ENCODE measurements around the gene BRSK2.

The BRSK2 gene

GRCh38 chr11:1454576-1454975, 64.8 kb downstream of the BRSK2 start:
- FAIRE-seq = no peak

DNA sequence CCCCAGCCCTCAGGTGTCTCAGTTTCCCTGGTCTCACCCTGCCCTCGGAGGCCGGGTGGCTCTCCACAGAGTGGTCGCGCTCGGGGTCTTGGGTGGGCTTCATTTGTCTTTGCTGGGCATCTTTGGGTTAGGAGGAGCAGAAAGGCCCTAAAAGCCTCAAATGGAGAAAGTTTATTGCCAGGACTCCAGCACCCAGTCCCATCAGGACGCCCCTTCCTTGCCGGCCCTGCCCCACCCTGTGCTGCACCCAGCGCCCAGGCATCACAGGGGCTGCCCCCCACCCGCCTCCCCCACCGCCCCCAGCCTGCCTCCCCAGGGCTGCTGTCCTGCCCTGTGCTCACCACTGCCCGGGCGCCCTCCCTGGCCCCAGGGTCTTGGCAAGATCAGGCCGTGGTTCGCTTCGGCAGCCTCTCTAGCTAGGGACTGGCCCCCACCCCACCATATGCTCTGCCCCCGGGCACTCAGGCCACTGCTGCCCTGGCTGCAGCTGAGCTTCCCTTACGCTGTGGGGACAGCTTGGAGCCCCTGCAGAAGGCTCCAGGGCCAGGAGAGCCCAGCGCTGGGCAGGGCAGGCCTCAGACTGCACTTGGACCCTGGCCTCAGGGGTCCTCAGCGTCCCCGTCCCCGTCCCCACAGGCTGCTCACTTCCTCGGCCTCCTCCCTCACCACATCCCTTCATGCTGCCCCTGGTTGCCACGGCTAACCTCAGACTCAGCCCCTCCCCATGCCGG, 65.5 kb downstream of the BRSK2 start:
- no peak for FAIRE-seq

GRCh38 chr11:1455763-1456060, 66.0 kb downstream of the BRSK2 start:
- FAIRE-seq = no peak

DNA sequence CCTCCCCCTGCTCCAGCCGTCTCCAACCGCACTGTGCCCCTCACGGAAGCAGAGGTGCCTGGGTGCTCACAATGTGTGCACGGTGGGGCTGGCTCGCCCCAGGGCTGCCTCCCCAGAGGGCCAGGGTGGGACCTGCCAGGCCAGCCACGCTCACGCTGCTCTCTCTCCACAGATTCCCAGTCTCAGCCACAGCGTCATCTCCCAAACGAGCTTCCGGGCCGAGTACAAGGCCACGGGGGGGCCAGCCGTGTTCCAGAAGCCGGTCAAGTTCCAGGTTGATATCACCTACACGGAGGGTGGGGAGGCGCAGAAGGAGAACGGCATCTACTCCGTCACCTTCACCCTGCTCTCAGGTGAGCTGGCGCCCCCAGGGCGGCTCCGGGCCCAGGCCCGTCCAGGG, 66.4 kb downstream of the BRSK2 start:
- FAIRE-seq = no peak

- FAIRE-seq = no peak
Observed at GRCh38 chr11:1456596-1457325, 67.0 kb downstream of the BRSK2 start.

DNA sequence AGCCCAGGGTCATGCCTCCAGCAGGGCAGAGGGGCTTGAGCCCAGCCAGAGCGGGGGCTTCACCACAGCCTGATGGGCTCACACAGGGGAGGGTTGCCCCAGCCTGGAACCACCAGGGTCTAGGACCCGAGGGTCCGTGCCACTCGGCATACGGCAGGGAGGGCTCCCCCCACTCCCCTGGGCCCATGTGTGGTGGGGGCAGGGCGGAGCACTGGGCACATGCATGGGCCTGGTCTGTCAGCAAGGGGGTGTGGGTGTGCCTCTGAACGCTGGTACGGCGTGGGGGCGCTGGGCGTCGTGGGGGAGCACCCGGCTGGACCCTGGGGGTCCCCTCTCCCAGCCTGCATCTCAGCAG, 67.6 kb downstream of the BRSK2 start:
- FAIRE-seq = no peak

DNA sequence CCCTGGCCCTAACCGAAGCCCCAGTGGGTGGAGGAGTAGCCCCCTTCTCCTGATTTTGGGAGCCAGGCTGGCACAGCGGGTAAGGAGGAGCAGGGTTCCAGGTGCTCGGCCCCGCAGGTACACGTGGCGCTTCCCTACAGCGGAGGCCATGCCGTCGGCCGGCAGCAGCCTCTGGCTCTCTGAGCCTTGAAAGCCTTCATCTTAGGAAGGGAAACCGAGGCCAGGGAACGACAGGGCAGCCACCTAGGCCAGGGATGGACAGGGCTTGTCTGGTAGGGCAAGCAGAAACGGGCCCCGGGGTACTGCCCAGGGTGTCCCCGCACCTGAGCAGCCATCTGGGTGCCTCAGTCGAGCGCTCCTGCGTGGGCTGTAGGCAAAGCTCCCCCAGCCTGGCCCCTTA, 68.1 kb downstream of the BRSK2 start:
- FAIRE-seq = no peak

GRCh38 chr11:1458340-1459218, 68.8 kb downstream of the BRSK2 start:
- FAIRE-seq = no peak

- FAIRE-seq = no peak
Observed at GRCh38 chr11:1459219-1459575, 69.5 kb downstream of the BRSK2 start.

- no peak for FAIRE-seq
Observed at GRCh38 chr11:1459764-1460395, 70.1 kb downstream of the BRSK2 start.

DNA sequence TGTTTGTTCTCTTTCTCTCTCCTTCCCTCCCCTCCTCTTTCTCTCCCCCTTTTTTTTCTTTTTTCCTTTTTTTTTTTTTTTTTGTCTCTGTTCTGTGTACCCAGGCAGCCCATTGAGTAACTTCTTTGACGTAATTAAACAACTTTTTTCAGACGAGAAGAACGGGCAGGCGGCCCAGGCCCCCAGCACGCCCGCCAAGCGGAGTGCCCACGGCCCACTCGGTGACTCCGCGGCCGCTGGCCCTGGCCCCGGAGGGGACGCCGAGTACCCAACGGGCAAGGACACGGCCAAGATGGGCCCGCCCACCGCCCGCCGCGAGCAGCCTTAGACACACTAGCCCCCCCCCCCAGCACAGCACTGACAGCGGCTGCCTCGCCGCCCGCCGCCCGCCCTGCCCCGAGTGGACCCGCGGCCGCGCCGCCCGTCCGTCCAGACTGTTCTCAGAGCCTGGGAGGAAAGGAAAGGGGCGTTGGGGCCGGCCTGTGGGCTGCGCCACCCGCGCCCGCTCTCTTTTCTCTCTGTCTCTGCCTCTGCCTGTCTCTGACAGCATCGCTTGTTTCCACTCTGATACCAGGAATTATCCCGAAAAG, 70.8 kb downstream of the BRSK2 start:
- FAIRE-seq = no peak

DNA sequence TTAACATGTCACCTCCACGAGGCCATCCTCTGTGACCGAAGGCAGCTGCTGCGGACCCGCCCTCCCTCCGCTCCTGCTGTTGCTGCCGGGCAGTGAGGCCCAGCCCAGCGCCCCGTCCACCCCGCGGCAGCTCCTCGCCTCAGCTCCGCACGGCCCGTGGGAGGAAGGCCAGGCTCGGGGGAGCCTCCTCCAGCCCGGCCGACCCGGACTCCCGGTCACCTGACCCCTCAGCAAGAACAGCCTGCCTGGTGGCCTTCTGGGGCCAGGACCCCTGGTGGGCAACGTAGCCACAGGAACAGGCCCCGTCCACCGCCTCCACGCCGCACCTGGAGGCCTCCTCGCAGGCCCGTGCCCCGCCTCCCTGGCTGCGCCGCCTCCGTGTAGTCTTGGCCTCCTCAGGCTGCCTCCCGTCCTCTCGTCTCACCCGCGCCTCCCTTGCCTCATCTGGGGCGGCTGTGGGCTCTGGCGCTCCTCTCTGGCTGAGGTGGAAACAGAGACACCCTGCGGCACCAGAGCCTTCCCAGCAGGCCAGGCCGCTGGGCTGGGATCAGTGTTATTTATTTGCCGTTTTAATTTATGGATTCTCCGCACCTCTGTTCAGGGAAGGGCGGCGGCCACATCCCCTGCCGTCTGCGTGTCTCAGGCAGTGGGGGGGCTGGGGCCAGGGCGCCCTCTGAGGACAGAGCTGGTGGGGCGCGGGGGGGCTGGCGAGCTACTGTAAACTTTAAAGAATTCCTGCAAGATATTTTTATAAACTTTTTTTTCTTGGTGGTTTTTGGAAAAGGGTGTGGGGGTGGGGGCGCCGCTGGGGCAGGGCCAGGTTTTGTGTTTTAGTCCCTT, 71.5 kb downstream of the BRSK2 start:
- FAIRE-seq = no peak

GRCh38 chr11:1461826-1462697, 72.3 kb downstream of the BRSK2 start:
- FAIRE-seq = no peak

DNA sequence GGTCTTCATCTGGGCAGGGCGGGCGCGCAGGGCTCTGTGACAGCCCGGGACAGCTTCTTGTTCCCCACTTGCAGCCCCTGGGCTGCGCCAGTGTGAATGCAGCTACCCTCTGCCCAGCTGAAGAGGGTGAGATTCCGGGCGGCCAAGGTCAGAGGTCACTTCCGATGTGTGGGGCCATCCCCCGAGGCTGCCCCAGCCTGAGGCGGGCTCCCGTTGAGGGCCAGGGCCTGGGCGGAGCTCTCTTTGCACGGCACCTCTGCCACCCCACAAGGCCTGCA, 72.9 kb downstream of the BRSK2 start:
- no peak for FAIRE-seq

- FAIRE-seq = no peak
Observed at GRCh38 chr11:1463056-1463455, 73.3 kb downstream of the BRSK2 start.

DNA sequence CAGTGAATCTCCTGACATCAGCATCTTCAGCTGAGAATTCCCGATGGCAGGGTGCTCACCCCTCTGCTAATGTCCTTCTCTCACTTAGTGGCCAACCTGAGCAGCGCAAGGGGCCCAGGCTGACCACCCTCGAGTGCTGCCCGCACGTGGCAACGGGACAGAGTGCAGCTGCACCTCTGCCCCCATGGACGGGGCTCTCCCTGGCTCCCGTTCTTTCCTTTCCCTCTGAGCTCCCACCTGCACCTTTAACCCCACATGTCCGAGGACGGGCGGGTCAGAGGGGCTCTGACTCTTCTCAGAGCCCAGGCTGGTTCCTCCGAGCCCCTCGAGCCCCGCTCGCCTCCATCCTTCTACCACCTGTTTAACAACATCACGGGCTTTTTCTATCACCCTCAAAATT, 77.0 kb downstream of the BRSK2 start:
- no peak for FAIRE-seq

GRCh38 chr11:1467270-1467669, 77.5 kb downstream of the BRSK2 start:
- FAIRE-seq = no peak

- no peak for FAIRE-seq
Observed at GRCh38 chr11:1468002-1468401, 78.3 kb downstream of the BRSK2 start.

GRCh38 chr11:1468473-1469066, 78.8 kb downstream of the BRSK2 start:
- FAIRE-seq = no peak

GRCh38 chr11:1469287-1469910, 79.7 kb downstream of the BRSK2 start:
- FAIRE-seq = no peak
